ENCODE results near the gene ABCC9. TPM values are rescaled to one million over a fixed set of nuclear protein-coding genes. Genes with fewer than 3 reads are reported as not detected.

The ABCC9 gene
- total RNA-seq, 1 donor from 2014 or later, result 2.7 TPM

- no peaks in the 10 kb centered on the region for H3K9me3 Mint-ChIP-seq (ENCODE audit: low read depth)
- H3K4me1 Mint-ChIP-seq (ENCODE audit: low read depth), result no peaks in the 10 kb centered on the region
- H3K4me3 Mint-ChIP-seq (ENCODE audit: unreplicated experiment), result no peak overlapping the region
- no peaks in the 10 kb centered on the region for H3K36me3 Mint-ChIP-seq (ENCODE audit: low read depth)
- peaks cover 10% of the 10 kb centered on the region for H3K27me3 Mint-ChIP-seq (ENCODE audit: low read depth)
- no peak overlapping the region for H3K27ac Mint-ChIP-seq (ENCODE audit: unreplicated experiment)
- TF ChIP-seq CTCF (IDR thresholded peaks at IDR 0.05), result no peak
- no peak for DNase-seq (ENCODE audit: low spot score)
Measured at GRCh38 chr12:21884936-21885335, 56.3 kb downstream of the ABCC9 start.

DNA sequence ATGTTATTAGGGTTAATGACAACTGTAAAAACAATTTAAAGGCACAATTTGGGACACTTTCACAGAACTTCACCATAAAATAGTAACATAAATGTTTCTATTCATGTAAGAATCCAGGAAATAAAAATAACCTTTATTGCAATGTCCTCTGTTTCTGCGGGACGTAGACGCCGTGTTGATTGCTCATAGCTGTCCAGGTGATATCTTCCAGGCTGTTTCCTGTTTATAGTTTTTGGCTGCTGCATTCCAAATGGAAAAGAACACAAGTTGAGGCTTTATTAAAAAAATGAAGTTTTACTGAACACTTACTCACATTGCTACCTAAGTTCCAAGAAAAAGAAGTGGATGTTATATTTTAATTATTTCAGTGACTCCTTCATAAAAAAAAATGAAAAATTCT is 58.6 kb downstream of the ABCC9 start:
- H3K36me3 Mint-ChIP-seq (ENCODE audit: low read depth), result no peaks in the 10 kb centered on the region
- TF ChIP-seq CTCF (IDR thresholded peaks at IDR 0.05), result no peak
- peaks cover 17% of the 10 kb centered on the region for H3K27me3 Mint-ChIP-seq (ENCODE audit: low read depth)
- no peaks in the 10 kb centered on the region for H3K4me1 Mint-ChIP-seq (ENCODE audit: low read depth)
- no peak overlapping the region for H3K27ac Mint-ChIP-seq (ENCODE audit: unreplicated experiment)
- peaks cover 8% of the 10 kb centered on the region for H3K9me3 Mint-ChIP-seq (ENCODE audit: low read depth)
- no peak overlapping the region for H3K4me3 Mint-ChIP-seq (ENCODE audit: unreplicated experiment)
- DNase-seq (ENCODE audit: low spot score), result no peak

DNA sequence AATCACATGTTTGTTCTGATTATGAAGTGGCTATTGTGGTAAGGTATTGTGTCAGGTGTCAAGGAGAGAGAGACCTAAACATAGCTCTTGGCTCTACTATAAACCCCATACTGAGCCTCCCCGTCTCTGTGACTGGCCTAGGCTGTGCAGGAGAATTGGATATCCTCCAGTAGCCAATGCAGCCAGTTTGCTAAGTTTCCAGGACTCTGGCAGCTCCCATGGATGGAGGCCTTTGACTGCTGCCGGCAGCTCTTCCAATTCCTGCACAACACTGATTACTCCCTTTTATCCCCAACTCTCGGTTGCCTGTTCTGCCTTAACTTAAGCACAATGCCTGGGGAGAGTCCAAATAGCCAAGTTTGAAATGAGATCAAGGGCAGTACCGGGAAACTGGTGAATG is 59.3 kb downstream of the ABCC9 start:
- Mint-ChIP-seq H3K27ac (ENCODE audit: unreplicated experiment) (no peak overlapping the region), H3K36me3 (ENCODE audit: low read depth) (no peaks in the 10 kb centered on the region), H3K4me1 (ENCODE audit: low read depth) (no peaks in the 10 kb centered on the region), H3K9me3 (ENCODE audit: low read depth) (peaks cover 8% of the 10 kb centered on the region), H3K27me3 (ENCODE audit: low read depth) (peaks cover 21% of the 10 kb centered on the region), H3K4me3 (ENCODE audit: unreplicated experiment) (no peak overlapping the region)
- TF ChIP-seq CTCF (IDR thresholded peaks at IDR 0.05), result no peak
- no peak for DNase-seq (ENCODE audit: low spot score)

DNA sequence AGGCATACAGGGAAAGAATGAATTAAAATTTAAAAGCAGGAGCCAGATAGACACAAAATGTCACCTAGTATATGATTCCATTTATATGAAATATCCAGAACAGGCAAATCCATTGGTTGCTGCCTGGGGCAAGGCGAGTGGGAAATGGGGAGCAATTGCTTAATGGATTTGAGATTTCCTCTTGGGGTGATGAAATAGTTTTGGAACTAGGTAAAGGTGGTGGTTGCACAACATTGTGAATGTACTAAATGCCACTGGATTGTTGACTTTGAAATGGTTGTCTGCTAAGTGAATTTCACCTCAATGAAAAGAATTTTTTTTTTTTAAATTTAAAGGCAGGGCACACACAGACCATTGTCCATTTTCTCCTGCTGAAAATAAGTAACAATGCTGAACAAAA is 61.9 kb downstream of the ABCC9 start:
- H3K4me3 Mint-ChIP-seq (ENCODE audit: unreplicated experiment), result no peak overlapping the region
- peaks cover 16% of the 10 kb centered on the region for H3K27me3 Mint-ChIP-seq (ENCODE audit: low read depth)
- TF ChIP-seq CTCF (IDR thresholded peaks at IDR 0.05), result no peak
- no peak overlapping the region for H3K27ac Mint-ChIP-seq (ENCODE audit: unreplicated experiment)
- no peaks in the 10 kb centered on the region for H3K36me3 Mint-ChIP-seq (ENCODE audit: low read depth)
- H3K9me3 Mint-ChIP-seq (ENCODE audit: low read depth), result peaks cover 8% of the 10 kb centered on the region
- no peak for DNase-seq (ENCODE audit: low spot score)
- H3K4me1 Mint-ChIP-seq (ENCODE audit: low read depth), result no peaks in the 10 kb centered on the region

- DNase-seq (ENCODE audit: low spot score), result no peak
Measured at GRCh38 chr12:21877293-21877982, 63.8 kb downstream of the ABCC9 start.

More at GRCh38 chr12:21877293-21877982, 63.8 kb downstream of the ABCC9 start:
- peaks cover 16% of the 10 kb centered on the region for H3K27me3 Mint-ChIP-seq (ENCODE audit: low read depth)
- no peak overlapping the region for H3K4me3 Mint-ChIP-seq (ENCODE audit: unreplicated experiment)
- peaks cover 17% of the 10 kb centered on the region for H3K9me3 Mint-ChIP-seq (ENCODE audit: low read depth)
- H3K36me3 Mint-ChIP-seq (ENCODE audit: low read depth), result peaks cover 4% of the 10 kb centered on the region
- no peak for TF ChIP-seq CTCF (IDR thresholded peaks at IDR 0.05)
- H3K4me1 Mint-ChIP-seq (ENCODE audit: low read depth), result no peaks in the 10 kb centered on the region
- no peak overlapping the region for H3K27ac Mint-ChIP-seq (ENCODE audit: unreplicated experiment)

Measured in chondrocyte (in vitro differentiated cells).